Fibroblast of pulmonary artery (primary cell): ENCODE measurements around the gene PNRC1.

ENCODE experiments used
- DNase-seq: peaks from one replicate; pipeline ENCODE4 v3.0.0-alpha.2; 2010; ENCODE audit warnings: low read depth
- H3K4me3 ChIP-seq: replicated peaks from 2 replicates; pipeline ENCODE4 v1.5.1; 2011; ENCODE audit warnings: low read depth, mild to moderate bottlenecking, control low read depth, low read length, moderate library complexity
- CTCF ChIP-seq: IDR thresholded peaks from 2 replicates; pipeline ENCODE4 v1.5.1; 2011; ENCODE audit warnings: mild to moderate bottlenecking, control low read depth, low read length, inconsistent platforms; ENCODE audit errors: missing control alignments

Gene PNRC1

GRCh38 chr6:89069536-89070163 lies 10.9 kb upstream of the PNRC1 start:
- TF ChIP-seq CTCF, result no peak
- no peak overlapping the region for H3K4me3 ChIP-seq
- DNase-seq, result no peak

- H3K4me3 ChIP-seq, result no peak overlapping the region
- TF ChIP-seq CTCF, result no peak
- no peak for DNase-seq
Measured at GRCh38 chr6:89071036-89071435, 9.5 kb upstream of the PNRC1 start.

GRCh38 chr6:89073014-89073620 lies 7.4 kb upstream of the PNRC1 start:
- DNase-seq, result peak; percentile 92
- TF ChIP-seq CTCF, result no peak
- no peak overlapping the region for H3K4me3 ChIP-seq

- H3K4me3 ChIP-seq, result no peak overlapping the region
- DNase-seq, result no peak
- TF ChIP-seq CTCF, result no peak
Measured at GRCh38 chr6:89073840-89074239, 6.7 kb upstream of the PNRC1 start.

GRCh38 chr6:89079511-89080234 lies 878 bp upstream of the PNRC1 start:
- peak; percentile 81 for DNase-seq
- no peak for TF ChIP-seq CTCF
- peak overlapping the region; percentile 63 for H3K4me3 ChIP-seq

GRCh38 chr6:89081129-89081422 lies 525 bp downstream of the PNRC1 start:
- H3K4me3 ChIP-seq, result peak overlapping the region; percentile 63
- no peak for TF ChIP-seq CTCF

More at GRCh38 chr6:89081129-89081422, 525 bp downstream of the PNRC1 start:
- no peak for DNase-seq
